Adipocyte (in vitro differentiated cells): Measurements from ENCODE around the gene ARHGAP26.

ENCODE experiments used
- DNase-seq: peaks from one replicate; pipeline ENCODE4 v3.0.0-alpha.2; 2015; ENCODE audit warnings: low read depth
- H3K27me3 ChIP-seq: replicated peaks from 2 replicates; pipeline ENCODE4 v1.7.0; 2013; ENCODE audit warnings: mild to moderate bottlenecking, low read length, moderate library complexity; ENCODE audit not compliant: control insufficient read depth, insufficient read depth
- H3K36me3 ChIP-seq: 2 replicates; pipeline ENCODE4 v1.7.0; 2013; ENCODE audit warnings: low read length, mild to moderate bottlenecking, moderate library complexity; ENCODE audit not compliant: control insufficient read depth, insufficient read depth, severe bottlenecking
- H3K4me1 ChIP-seq: 2 replicates; pipeline ENCODE4 v1.7.0; 2013; ENCODE audit warnings: mild to moderate bottlenecking, low read length, moderate library complexity; ENCODE audit not compliant: control insufficient read depth, insufficient read depth
- H3K4me3 ChIP-seq: 2 replicates; pipeline ENCODE4 v1.7.0; 2013; ENCODE audit warnings: mild to moderate bottlenecking, low read length, moderate library complexity
- H3K9ac ChIP-seq: 2 replicates; pipeline ENCODE4 v1.7.0; 2013; ENCODE audit warnings: mild to moderate bottlenecking, low read length, moderate library complexity
- H3K9me3 ChIP-seq: 2 replicates; pipeline ENCODE4 v1.7.0; 2013; ENCODE audit warnings: mild to moderate bottlenecking, low read length, moderate library complexity; ENCODE audit not compliant: control insufficient read depth

Gene ARHGAP26

DNA sequence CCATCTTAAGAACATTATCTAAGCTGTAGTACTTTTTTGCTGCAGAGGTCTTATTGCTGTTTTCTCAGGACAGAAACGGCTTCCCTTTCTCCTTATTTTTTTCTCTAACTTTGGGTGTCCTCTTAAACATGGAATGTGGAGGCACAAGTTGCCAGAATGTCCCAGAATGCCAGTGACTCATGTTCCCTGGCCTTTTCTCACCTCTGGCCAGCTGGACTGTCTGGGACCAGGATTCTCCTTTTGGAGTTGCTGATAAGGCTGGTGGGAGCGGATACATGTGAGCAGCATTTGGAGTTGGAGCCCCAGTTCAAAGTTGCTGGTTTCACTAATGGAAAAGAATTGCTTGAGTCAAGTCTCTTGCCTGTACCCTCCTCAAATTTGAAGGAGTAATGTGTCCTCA is 112.8 kb downstream of the ARHGAP26 start:
- H3K27me3 ChIP-seq = no peaks in the 10 kb centered on the region
- H3K4me1 ChIP-seq = peaks cover 56% of the 10 kb centered on the region
- H3K36me3 ChIP-seq = peaks cover 3% of the 10 kb centered on the region
- H3K9me3 ChIP-seq = no peaks in the 10 kb centered on the region
- H3K9ac ChIP-seq = peak overlapping the region; percentile 40
- DNase-seq = peak; percentile 55
- peak overlapping the region; percentile 21 for H3K4me3 ChIP-seq

- peaks cover 3% of the 10 kb centered on the region for H3K36me3 ChIP-seq
- no peak overlapping the region for H3K9ac ChIP-seq
- H3K4me3 ChIP-seq = no peak overlapping the region
- no peaks in the 10 kb centered on the region for H3K9me3 ChIP-seq
- H3K27me3 ChIP-seq = no peaks in the 10 kb centered on the region
- H3K4me1 ChIP-seq = peaks cover 59% of the 10 kb centered on the region
- DNase-seq = no peak
Observed at GRCh38 chr5:142883438-142883837, 113.3 kb downstream of the ARHGAP26 start.

DNA sequence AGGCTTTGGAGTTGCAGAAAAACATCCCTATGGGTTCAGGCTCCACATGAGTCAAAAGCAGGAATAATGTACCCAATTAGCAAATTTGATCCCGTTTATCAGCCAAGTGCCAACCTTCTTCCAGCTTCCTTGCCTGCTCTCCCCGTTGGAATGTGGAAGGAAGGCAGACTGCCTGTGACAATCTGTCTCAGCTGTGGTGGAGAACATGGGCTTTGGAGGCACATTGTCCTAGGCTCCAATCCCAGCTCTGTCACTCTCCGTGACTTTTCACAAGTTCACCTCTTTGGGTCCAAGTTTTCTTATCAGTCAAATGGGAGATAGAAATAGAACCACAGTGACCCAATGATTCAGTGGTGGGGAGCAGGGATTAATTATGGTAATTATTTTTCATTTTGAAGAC is 113.9 kb downstream of the ARHGAP26 start:
- no peak for DNase-seq
- H3K4me1 ChIP-seq = peaks cover 64% of the 10 kb centered on the region
- H3K4me3 ChIP-seq = no peak overlapping the region
- H3K27me3 ChIP-seq = no peaks in the 10 kb centered on the region
- H3K9me3 ChIP-seq = no peaks in the 10 kb centered on the region
- H3K9ac ChIP-seq = no peak overlapping the region
- peaks cover 3% of the 10 kb centered on the region for H3K36me3 ChIP-seq

DNA sequence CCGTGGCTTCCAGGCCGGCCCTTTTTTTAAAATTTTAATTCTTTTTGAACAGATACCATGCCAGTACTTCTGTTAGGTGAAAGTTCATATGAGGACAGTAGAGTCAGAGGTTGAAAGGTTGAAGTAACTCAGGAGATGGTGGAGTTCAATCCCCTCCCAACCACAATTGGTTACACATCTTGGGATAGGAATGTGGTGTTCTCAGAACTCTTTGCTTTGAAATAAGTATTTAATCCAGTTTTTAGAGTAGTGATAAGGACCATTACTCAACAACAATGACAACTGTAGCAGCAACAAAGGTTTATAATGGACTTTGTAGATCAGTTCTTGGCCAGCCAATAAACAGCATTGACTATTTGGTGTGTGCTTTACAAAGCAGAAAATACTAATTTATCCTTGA is 116.0 kb downstream of the ARHGAP26 start:
- Histone ChIP-seq H3K9me3 (no peaks in the 10 kb centered on the region), H3K4me3 (no peak overlapping the region), H3K27me3 (no peaks in the 10 kb centered on the region), H3K4me1 (peaks cover 58% of the 10 kb centered on the region), H3K9ac (no peak overlapping the region), H3K36me3 (no peaks in the 10 kb centered on the region)
- no peak for DNase-seq

DNA sequence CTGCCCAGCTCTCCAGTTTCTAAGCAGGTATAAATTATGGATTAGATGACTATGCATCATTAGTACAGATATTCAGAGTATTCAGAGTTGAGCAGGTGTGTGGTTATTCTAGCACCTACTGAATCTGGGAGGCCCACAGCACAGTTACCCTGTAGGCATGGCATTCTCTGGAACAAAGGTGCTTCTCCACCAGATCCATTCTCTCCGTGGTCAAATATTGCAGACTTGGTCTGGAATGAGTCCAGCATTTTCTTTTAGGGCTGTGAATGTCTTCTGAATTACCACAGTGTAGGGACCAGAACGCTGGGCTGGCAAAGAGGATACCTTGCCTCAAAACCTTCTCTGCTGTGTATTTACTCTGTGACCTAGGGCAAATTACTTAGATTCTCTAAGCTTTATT is 116.8 kb downstream of the ARHGAP26 start:
- no peaks in the 10 kb centered on the region for H3K9me3 ChIP-seq
- peaks cover 51% of the 10 kb centered on the region for H3K4me1 ChIP-seq
- H3K9ac ChIP-seq = no peak overlapping the region
- H3K27me3 ChIP-seq = no peaks in the 10 kb centered on the region
- no peak for DNase-seq
- H3K36me3 ChIP-seq = no peaks in the 10 kb centered on the region
- H3K4me3 ChIP-seq = no peak overlapping the region

DNA sequence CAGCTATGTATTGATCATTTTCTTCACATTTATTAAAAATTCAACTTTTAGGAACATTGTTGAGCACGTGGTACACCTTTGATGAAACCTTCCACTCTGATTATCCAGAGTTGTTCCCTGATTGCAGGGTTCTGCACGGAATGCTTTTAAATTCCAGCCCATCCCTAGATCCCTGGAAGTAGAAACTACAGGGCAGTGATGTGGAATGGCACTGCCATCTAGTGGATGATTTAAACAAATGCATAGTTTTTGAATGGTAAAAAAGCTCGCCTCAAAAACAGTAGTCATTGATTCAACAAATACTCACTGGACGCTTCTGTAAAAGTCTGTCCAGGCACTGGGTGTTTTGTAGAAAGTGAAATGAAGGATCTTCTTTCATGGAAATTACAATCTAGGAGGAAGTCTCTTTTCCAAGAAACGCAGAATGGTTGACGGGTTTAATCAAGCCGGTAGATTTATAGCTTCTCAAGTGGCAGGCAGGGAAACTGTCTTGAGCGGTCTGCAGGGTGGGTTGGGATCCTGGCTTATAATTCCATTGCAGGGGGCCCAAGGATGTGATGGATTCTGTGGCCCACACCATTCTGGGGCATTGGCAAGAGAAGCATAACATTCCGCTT is 118.4 kb downstream of the ARHGAP26 start:
- peaks cover 35% of the 10 kb centered on the region for H3K4me1 ChIP-seq
- DNase-seq = peak; percentile 75
- H3K27me3 ChIP-seq = no peaks in the 10 kb centered on the region
- no peak overlapping the region for H3K4me3 ChIP-seq
- peak overlapping the region; percentile 7 for H3K9ac ChIP-seq
- H3K9me3 ChIP-seq = no peaks in the 10 kb centered on the region
- no peaks in the 10 kb centered on the region for H3K36me3 ChIP-seq

DNA sequence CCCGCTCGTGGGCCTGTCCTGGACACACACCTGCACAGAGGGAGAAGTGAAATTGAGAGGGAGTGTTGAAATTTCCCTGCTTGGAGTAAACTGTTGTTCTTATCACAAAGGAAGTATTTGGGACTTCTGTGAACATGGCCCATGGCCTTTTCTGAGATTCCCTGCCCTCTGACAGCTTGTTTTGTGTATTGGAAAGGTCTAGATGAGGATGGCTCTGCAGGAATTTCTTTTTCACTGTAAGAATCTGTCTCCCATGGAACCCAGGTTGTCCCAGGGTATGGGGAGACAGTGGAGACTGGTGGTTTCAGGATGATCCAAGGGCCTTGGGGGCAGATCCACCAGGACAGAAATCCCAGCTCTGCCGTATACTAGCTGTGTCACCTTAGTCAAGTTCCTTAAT is 121.8 kb downstream of the ARHGAP26 start:
- no peak overlapping the region for H3K4me3 ChIP-seq
- no peaks in the 10 kb centered on the region for H3K36me3 ChIP-seq
- no peaks in the 10 kb centered on the region for H3K27me3 ChIP-seq
- H3K9ac ChIP-seq = no peak overlapping the region
- no peak for DNase-seq
- no peaks in the 10 kb centered on the region for H3K9me3 ChIP-seq
- peaks cover 23% of the 10 kb centered on the region for H3K4me1 ChIP-seq

DNA sequence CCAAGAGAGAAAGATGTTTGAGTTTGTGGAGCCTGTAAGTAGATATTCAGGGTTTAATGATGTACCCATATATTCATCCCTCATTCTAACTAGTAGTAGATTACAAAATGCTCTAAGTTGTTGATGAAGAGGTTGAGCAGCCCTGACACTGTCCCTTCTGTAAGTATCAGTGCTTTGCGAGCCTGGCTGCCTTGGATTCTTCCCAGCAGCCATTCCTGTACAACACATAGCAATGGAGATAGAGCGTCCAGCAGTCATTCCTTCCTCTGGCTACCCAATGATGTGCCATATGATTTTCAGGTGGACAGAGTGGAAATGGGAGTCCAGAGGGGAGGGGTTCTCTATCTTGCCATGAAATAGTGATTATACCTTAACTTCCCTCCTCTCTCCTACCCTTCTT is 124.1 kb downstream of the ARHGAP26 start:
- H3K36me3 ChIP-seq = peaks cover 5% of the 10 kb centered on the region
- H3K4me3 ChIP-seq = no peak overlapping the region
- no peak overlapping the region for H3K9ac ChIP-seq
- no peaks in the 10 kb centered on the region for H3K9me3 ChIP-seq
- no peaks in the 10 kb centered on the region for H3K27me3 ChIP-seq
- H3K4me1 ChIP-seq = peaks cover 8% of the 10 kb centered on the region
- no peak for DNase-seq

DNA sequence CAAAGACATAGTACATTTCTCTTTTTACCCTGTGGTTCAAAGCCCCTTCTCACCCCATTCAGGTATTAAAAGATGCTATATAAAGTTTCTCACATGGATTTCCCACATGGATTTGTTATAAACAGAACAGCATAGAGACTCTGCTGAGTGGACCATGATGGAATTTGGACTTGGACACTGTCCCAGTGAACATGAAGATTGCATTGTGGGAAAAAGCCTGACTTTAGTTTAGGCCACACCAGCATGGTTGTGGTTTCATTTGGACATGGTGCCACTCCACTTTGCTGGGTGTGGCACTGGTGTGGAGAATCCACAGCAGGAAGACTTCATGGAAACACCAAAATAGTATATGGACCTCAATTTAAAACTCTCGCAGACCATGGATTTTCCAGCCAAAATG is 124.6 kb downstream of the ARHGAP26 start:
- H3K27me3 ChIP-seq = no peaks in the 10 kb centered on the region
- H3K4me3 ChIP-seq = no peak overlapping the region
- H3K9ac ChIP-seq = no peak overlapping the region
- peaks cover 8% of the 10 kb centered on the region for H3K4me1 ChIP-seq
- H3K36me3 ChIP-seq = peaks cover 5% of the 10 kb centered on the region
- H3K9me3 ChIP-seq = no peaks in the 10 kb centered on the region
- peak; percentile 72 for DNase-seq

DNA sequence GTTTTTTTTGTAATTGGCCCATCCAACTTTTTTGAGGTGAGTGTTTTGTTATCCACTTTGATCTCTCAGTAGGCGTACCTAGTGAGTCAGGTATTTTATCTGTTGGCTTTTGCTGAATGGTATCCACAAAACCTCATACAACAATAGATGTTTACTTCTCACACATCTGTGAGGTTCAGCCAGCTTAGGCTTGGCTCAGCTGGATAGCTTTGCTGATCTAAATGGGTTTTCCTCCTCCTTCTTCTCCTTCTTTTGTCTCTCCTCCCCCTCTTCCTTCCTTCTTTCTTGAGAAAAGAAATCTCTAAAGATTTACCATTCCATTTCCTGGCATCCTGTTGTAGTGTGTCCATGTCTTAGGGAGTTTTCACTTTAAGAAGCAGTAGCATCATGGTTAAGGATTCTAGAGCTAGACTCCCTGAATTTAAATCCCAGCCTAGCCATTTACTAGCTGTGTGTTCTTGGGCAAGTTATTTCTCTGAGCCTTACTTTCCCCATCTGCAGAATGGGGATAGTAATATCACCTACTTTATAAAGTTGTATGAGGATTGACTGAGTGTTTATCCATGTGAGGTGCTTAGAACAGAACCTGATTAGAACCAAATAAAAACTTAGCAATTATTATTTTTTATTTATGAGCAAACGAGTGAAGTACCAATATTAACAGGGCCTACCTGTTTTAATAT is 126.3 kb downstream of the ARHGAP26 start:
- no peak for DNase-seq
- peaks cover 8% of the 10 kb centered on the region for H3K4me1 ChIP-seq
- H3K27me3 ChIP-seq = no peaks in the 10 kb centered on the region

DNA sequence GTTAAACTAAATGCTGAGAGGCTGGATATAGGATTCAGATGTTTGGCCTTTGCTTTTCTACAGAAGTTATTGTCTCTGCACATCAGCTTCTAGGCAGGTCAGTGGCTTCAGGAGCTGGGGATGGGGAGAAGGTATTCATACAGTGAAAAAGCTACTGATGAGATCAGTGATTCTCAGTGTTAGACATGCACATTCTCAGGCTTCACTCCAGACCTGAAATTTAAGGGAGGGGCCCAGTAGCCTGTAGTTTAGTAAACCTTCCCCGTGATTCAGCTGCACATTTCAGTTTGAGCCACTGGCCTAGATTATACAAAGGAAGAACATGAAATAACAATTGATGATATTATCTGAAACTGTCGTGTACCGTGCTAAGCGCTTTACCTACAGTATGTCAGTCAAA is 127.2 kb downstream of the ARHGAP26 start:
- DNase-seq = no peak
- peaks cover 8% of the 10 kb centered on the region for H3K4me1 ChIP-seq
- no peak overlapping the region for H3K9ac ChIP-seq
- H3K9me3 ChIP-seq = no peaks in the 10 kb centered on the region
- H3K4me3 ChIP-seq = no peak overlapping the region
- H3K36me3 ChIP-seq = peaks cover 9% of the 10 kb centered on the region
- H3K27me3 ChIP-seq = no peaks in the 10 kb centered on the region

More for the DNA sequence above, 126.3 kb downstream of the ARHGAP26 start:
- peaks cover 5% of the 10 kb centered on the region for H3K36me3 ChIP-seq
- no peak overlapping the region for H3K4me3 ChIP-seq
- no peaks in the 10 kb centered on the region for H3K9me3 ChIP-seq
- no peak overlapping the region for H3K9ac ChIP-seq

DNA sequence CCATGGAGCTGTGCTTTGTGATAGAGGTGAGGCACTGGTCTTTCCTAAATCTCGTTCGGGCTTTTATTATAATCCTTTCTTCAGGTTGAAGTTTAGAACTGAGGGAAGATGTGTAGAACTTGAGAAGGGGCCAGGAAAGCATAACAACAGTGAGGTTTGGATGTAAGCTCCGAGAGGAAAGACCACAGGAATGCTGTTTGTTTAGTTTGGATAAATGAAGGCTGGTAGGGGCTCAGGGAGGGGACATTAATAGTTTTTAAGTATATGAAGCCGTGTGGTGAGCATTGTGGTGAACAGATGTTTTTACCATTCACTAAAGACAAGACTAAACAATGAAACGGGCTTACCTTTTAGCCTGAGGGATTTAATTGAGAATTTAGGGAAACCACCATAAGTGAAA is 130.8 kb downstream of the ARHGAP26 start:
- Histone ChIP-seq H3K27me3 (no peaks in the 10 kb centered on the region), H3K4me1 (no peaks in the 10 kb centered on the region), H3K9me3 (no peaks in the 10 kb centered on the region), H3K4me3 (no peak overlapping the region), H3K9ac (no peak overlapping the region), H3K36me3 (peaks cover 35% of the 10 kb centered on the region)
- peak; percentile 87 for DNase-seq
